Measurements from ENCODE around the gene DNAJC17.

The DNAJC17 gene

GRCh38 chr15:40723919-40724318 lies 83.4 kb downstream of the DNAJC17 start:
- no peak for TF ChIP-seq POLR2A (IDR thresholded peaks at IDR 0.05; ENCODE audit: extremely low read depth, insufficient read length)
- TF ChIP-seq MYC (IDR thresholded peaks at IDR 0.05; ENCODE audit: low read depth, low read length) = no peak
- TF ChIP-seq, protein P1, sequence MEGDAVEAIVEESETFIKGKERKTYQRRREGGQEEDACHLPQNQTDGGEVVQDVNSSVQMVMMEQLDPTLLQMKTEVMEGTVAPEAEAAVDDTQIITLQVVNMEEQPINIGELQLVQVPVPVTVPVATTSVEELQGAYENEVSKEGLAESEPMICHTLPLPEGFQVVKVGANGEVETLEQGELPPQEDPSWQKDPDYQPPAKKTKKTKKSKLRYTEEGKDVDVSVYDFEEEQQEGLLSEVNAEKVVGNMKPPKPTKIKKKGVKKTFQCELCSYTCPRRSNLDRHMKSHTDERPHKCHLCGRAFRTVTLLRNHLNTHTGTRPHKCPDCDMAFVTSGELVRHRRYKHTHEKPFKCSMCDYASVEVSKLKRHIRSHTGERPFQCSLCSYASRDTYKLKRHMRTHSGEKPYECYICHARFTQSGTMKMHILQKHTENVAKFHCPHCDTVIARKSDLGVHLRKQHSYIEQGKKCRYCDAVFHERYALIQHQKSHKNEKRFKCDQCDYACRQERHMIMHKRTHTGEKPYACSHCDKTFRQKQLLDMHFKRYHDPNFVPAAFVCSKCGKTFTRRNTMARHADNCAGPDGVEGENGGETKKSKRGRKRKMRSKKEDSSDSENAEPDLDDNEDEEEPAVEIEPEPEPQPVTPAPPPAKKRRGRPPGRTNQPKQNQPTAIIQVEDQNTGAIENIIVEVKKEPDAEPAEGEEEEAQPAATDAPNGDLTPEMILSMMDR (IDR thresholded peaks at IDR 0.05; ENCODE audit: low read depth, low read length) = no peak
- TF ChIP-seq, protein P2, sequence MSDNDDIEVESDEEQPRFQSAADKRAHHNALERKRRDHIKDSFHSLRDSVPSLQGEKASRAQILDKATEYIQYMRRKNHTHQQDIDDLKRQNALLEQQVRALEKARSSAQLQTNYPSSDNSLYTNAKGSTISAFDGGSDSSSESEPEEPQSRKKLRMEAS (IDR thresholded peaks at IDR 0.05; ENCODE audit: low read depth, low read length) = no peak
- DNase-seq (ENCODE audit: low read depth) = no peak
- H3K4me3 ChIP-seq (ENCODE audit: low read depth, low read length) = no peak overlapping the region

- TF ChIP-seq, protein P2 (IDR thresholded peaks at IDR 0.05; ENCODE audit: low read depth, low read length) = no peak
- no peak for TF ChIP-seq POLR2A (IDR thresholded peaks at IDR 0.05; ENCODE audit: extremely low read depth, insufficient read length)
- TF ChIP-seq, protein P1 (IDR thresholded peaks at IDR 0.05; ENCODE audit: low read depth, low read length) = no peak
- TF ChIP-seq MYC (IDR thresholded peaks at IDR 0.05; ENCODE audit: low read depth, low read length) = no peak
- H3K4me3 ChIP-seq (ENCODE audit: low read depth, low read length) = no peak overlapping the region
- DNase-seq (ENCODE audit: low read depth) = no peak
These were observed 84.3 kb downstream of the DNAJC17 start for GRCh38 chr15:40722934-40723333.

- DNase-seq (ENCODE audit: low read depth) = no peak
- TF ChIP-seq, protein P2 (IDR thresholded peaks at IDR 0.05; ENCODE audit: low read depth, low read length) = no peak
- TF ChIP-seq POLR2A (IDR thresholded peaks at IDR 0.05; ENCODE audit: extremely low read depth, insufficient read length) (no peak), MYC (IDR thresholded peaks at IDR 0.05; ENCODE audit: low read depth, low read length) (no peak)
- TF ChIP-seq, protein P1 (IDR thresholded peaks at IDR 0.05; ENCODE audit: low read depth, low read length) = no peak
- no peak overlapping the region for H3K4me3 ChIP-seq (ENCODE audit: low read depth, low read length)
These were observed 84.9 kb downstream of the DNAJC17 start for GRCh38 chr15:40722354-40722753.

DNA sequence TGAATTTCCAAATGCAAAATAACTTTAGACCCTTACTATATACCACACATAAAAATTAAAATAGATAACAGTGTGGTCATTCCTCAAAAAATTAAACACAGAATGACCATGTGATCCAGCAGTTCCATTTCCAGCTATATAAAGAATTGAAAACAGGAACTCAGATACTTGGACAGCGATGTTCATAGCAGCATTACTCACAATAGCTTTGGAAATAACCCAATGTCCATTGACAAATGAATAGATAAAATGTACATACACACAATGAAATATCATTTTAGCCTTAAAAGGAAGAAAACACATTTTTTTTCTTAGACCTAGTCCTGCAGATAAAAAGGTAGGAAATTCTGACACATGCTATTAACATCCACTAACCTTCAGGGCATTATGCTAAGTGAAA lies 85.6 kb downstream of the DNAJC17 start:
- DNase-seq (ENCODE audit: low read depth) = no peak
- TF ChIP-seq POLR2A (IDR thresholded peaks at IDR 0.05; ENCODE audit: extremely low read depth, insufficient read length) = no peak
- TF ChIP-seq, protein P1 (IDR thresholded peaks at IDR 0.05; ENCODE audit: low read depth, low read length) = no peak
- TF ChIP-seq, protein P2 (IDR thresholded peaks at IDR 0.05; ENCODE audit: low read depth, low read length) = no peak
- no peak overlapping the region for H3K4me3 ChIP-seq (ENCODE audit: low read depth, low read length)

DNA sequence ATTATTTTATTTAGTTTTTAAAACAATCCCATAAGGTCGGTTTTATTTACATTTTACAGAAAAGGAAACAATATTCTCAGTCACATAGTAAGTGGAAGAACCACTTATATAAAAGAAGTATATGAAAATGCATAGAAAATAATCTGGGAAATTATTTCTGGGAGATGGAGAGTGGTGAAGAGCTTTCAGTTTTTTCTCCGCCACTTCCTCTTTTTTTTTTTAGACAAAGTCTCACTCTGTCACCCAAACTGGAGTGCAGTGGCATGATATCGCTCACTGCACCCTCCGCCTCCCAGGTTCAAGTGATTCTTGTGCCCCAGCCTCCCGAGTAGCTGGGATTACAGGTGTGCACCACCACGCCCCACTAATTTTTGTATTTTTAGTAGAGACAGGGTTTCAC lies 91.1 kb downstream of the DNAJC17 start:
- no peak overlapping the region for H3K4me3 ChIP-seq (ENCODE audit: low read depth, low read length)
- no peak for TF ChIP-seq POLR2A (IDR thresholded peaks at IDR 0.05; ENCODE audit: extremely low read depth, insufficient read length)
- no peak for TF ChIP-seq MYC (IDR thresholded peaks at IDR 0.05; ENCODE audit: low read depth, low read length)
- TF ChIP-seq, protein P2 (IDR thresholded peaks at IDR 0.05; ENCODE audit: low read depth, low read length) = no peak
- TF ChIP-seq, protein P1 (IDR thresholded peaks at IDR 0.05; ENCODE audit: low read depth, low read length) = no peak
- DNase-seq (ENCODE audit: low read depth) = no peak

Measured in NB4 (cell line).